Measurements from ENCODE around the gene GEMIN7. TPM values are rescaled to one million over a fixed set of nuclear protein-coding genes. Genes with fewer than 3 reads are reported as not detected.

The GEMIN7 gene
- polyA plus RNA-seq, 1 donor (not counting 4 experiments of a cell fraction or from before 2014, with no cell fraction given): 23.7 TPM

DNA sequence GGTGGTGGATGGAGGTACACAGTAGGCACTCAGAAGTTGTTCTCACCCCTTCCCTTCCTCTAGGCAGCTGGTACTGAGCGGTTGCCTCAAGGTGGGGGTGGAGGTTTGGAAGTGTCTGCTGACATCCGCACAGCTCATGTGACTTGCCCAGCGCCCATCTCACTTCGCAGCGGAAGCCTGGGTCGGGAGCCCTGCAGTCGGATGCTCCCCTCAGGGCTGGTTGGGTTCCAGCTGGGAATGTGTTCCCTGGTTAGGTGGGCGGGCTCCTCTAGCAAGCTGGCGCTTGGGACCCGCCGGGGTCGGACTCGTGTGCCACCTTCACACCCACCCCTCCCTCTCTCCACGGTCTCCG, 24.1 kb downstream of the GEMIN7 start:
- Histone ChIP-seq H2AFZ (ENCODE audit: control insufficient read depth, low read length) (no peak overlapping the region), H4K20me1 (ENCODE audit: control insufficient read depth, extremely low read depth, insufficient read depth, low read length) (peaks cover 22% of the 10 kb centered on the region), H3K79me2 (ENCODE audit: control insufficient read depth, insufficient read depth, low read length) (peaks cover 89% of the 10 kb centered on the region), H3K27ac (ENCODE audit: control insufficient read depth, insufficient read depth, low read length) (no peak overlapping the region), H3K4me2 (ENCODE audit: control insufficient read depth, extremely low read depth, insufficient read depth, low read depth, low read length) (no peak overlapping the region), H3K9ac (ENCODE audit: control insufficient read depth, extremely low read depth, insufficient read depth, low read length) (no peak overlapping the region), H3K9me1 (ENCODE audit: control insufficient read depth, extremely low read depth, insufficient read depth, low read length) (peaks cover 6% of the 10 kb centered on the region), H3K9me3 (ENCODE audit: control insufficient read depth, low read depth, low read length) (no peaks in the 10 kb centered on the region), H3K27me3 (ENCODE audit: control insufficient read depth, extremely low read depth, insufficient read depth, low read length) (no peaks in the 10 kb centered on the region), H3K4me1 (ENCODE audit: control insufficient read depth, extremely low read depth, insufficient read depth, low read length) (peaks cover 25% of the 10 kb centered on the region), H3K36me3 (ENCODE audit: control insufficient read depth in 2 of 2, extremely low read depth in 1 of 2, insufficient read depth in 2 of 2, low read length in 2 of 2) (peaks cover 2% of the 10 kb centered on the region in 2 experiments), H3K4me3 (ENCODE audit: control insufficient read depth in 2 of 3, extremely low read depth in 1 of 3, insufficient read depth in 2 of 3, low read depth in 1 of 3, low read length in 3 of 3) (no peak overlapping the region)
- dilution Hi-C loops (cut with MboI; ENCODE audit: extremely low pct_ligation_motif_present, low sequenced_read_pairs): no loop called here
- no peak for FAIRE-seq
- no peak for DNase-seq (ENCODE audit: low read depth, low spot score)
- TF ChIP-seq, protein P1, sequence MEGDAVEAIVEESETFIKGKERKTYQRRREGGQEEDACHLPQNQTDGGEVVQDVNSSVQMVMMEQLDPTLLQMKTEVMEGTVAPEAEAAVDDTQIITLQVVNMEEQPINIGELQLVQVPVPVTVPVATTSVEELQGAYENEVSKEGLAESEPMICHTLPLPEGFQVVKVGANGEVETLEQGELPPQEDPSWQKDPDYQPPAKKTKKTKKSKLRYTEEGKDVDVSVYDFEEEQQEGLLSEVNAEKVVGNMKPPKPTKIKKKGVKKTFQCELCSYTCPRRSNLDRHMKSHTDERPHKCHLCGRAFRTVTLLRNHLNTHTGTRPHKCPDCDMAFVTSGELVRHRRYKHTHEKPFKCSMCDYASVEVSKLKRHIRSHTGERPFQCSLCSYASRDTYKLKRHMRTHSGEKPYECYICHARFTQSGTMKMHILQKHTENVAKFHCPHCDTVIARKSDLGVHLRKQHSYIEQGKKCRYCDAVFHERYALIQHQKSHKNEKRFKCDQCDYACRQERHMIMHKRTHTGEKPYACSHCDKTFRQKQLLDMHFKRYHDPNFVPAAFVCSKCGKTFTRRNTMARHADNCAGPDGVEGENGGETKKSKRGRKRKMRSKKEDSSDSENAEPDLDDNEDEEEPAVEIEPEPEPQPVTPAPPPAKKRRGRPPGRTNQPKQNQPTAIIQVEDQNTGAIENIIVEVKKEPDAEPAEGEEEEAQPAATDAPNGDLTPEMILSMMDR (optimal IDR thresholded peaks at IDR 0.05 in 1 of 3, IDR thresholded peaks at IDR 0.05 in 1 of 3, conservative IDR thresholded peaks at IDR 0.05 in 1 of 3; ENCODE audit: extremely low read depth in 1 of 3, insufficient read depth in 2 of 3, low read length in 3 of 3): no peak
- TF ChIP-seq EZH2 (IDR thresholded peaks at IDR 0.05; ENCODE audit: low read length): no peak

DNA sequence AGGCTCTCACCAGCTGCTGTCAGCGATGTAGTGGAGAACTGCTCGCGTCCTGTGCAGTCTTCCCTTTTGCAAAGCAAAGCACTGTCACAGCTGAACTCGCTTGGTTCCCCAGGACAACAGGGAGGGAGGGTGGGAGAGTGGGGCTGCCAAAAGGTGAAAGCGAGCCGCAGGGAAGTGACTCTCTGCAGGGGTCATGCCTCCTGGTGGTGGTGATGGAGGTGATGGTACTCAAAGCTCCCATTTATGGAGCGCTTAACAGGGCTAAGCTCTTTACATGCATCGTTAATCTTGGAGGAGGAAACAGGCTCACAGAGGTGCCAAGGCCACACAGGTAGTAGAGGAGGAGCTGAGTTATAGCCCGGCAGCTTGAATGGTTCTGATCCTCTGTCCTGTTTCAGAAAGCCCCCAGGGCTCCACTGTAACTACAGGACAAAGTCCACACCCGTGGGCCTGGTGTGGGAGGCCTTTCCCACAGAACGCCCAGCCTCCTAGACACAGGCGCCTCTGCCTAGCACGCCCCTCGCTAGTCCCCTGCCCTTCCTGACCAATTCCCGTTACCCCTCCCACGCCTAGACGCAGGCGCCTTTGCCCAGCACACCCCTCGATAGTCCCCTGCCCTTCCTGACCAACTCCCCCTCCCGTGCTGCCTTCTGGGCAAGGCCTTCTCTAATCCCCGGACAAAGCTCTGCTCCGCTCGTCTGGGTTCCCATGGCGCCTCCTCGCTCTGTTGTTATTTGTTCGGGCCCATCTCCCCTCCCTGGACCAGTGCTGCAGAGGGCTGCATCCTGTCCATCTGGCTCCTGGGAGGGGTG, 24.7 kb downstream of the GEMIN7 start:
- H3K4me3 ChIP-seq (ENCODE audit: control insufficient read depth in 2 of 3, extremely low read depth in 1 of 3, insufficient read depth in 2 of 3, low read depth in 1 of 3, low read length in 3 of 3): no peak overlapping the region
- peaks cover 20% of the 10 kb centered on the region for H3K4me1 ChIP-seq (ENCODE audit: control insufficient read depth, extremely low read depth, insufficient read depth, low read length)
- no peaks in the 10 kb centered on the region for H3K9me3 ChIP-seq (ENCODE audit: control insufficient read depth, low read depth, low read length)
- H3K4me2 ChIP-seq (ENCODE audit: control insufficient read depth, extremely low read depth, insufficient read depth, low read depth, low read length): no peak overlapping the region
- H2AFZ ChIP-seq (ENCODE audit: control insufficient read depth, low read length): no peak overlapping the region
- H3K79me2 ChIP-seq (ENCODE audit: control insufficient read depth, insufficient read depth, low read length): peaks cover 86% of the 10 kb centered on the region
- H3K27ac ChIP-seq (ENCODE audit: control insufficient read depth, insufficient read depth, low read length): no peak overlapping the region
- no peak for DNase-seq (ENCODE audit: low read depth, low spot score)
- peaks cover 18% of the 10 kb centered on the region for H4K20me1 ChIP-seq (ENCODE audit: control insufficient read depth, extremely low read depth, insufficient read depth, low read length)
- peaks cover 2% of the 10 kb centered on the region in 2 experiments for H3K36me3 ChIP-seq (ENCODE audit: control insufficient read depth in 2 of 2, extremely low read depth in 1 of 2, insufficient read depth in 2 of 2, low read length in 2 of 2)
- dilution Hi-C loops (cut with MboI; ENCODE audit: extremely low pct_ligation_motif_present, low sequenced_read_pairs): no loop called here
- FAIRE-seq: no peak
- H3K27me3 ChIP-seq (ENCODE audit: control insufficient read depth, extremely low read depth, insufficient read depth, low read length): no peaks in the 10 kb centered on the region
- peaks cover 6% of the 10 kb centered on the region for H3K9me1 ChIP-seq (ENCODE audit: control insufficient read depth, extremely low read depth, insufficient read depth, low read length)
- H3K9ac ChIP-seq (ENCODE audit: control insufficient read depth, extremely low read depth, insufficient read depth, low read length): no peak overlapping the region
- TF ChIP-seq EZH2 (IDR thresholded peaks at IDR 0.05; ENCODE audit: low read length): no peak
- TF ChIP-seq, protein P1 (optimal IDR thresholded peaks at IDR 0.05 in 1 of 3, IDR thresholded peaks at IDR 0.05 in 1 of 3, conservative IDR thresholded peaks at IDR 0.05 in 1 of 3; ENCODE audit: extremely low read depth in 1 of 3, insufficient read depth in 2 of 3, low read length in 3 of 3): no peak
